ENCODE data around the gene SORL1-AS1.

SORL1-AS1 gene

DNA sequence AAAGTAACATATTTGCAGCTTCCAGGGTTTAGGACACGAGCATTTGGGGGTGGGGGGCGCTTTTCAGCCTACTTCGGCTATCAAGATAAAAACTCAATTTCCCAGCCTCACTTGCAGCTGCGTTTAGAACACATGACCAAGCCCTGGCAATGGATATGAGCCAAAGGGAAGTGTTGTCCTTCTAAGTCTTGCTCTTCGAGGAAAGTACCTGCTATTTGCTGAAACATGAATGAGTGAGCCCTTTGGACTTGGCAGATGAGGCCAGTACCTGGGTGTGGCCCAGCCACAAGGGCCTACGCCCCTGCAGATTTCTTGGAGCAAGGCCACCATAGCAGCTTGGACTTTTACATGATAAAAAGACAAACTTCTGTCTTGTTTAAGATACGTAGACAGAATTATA, 60.9 kb downstream of the SORL1-AS1 start:
- no peak for DNase-seq (ENCODE audit: low read depth, low spot score)

DNA sequence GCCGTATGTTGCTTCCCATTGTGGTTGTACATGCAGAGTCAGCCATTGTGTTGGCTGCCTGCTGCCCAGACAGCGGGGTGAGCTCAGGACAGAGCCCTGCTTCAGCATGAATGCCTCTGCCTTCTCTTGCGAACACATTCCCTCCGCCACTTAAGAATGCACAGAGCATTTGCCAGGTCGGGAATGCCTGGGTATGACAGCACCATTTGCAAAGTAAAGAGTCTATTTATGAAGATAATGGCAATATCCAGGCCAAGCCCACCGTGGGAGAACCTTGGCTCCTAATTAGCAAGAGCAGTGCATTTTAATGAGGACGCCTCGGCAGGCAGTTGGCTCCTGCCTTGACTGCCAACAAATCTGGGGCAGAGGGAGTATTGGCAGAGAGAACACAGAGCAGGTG, 63.1 kb downstream of the SORL1-AS1 start:
- DNase-seq (ENCODE audit: low read depth, low spot score) = no peak

All from activated CD4-positive, CD25-positive, alpha-beta regulatory T cell treated with anti-CD3 and anti-CD28 coated beads, Interleukin-2, amount 50 U/mL, for 16 hours (primary cell).